Body of pancreas (tissue), 4 donors: ENCODE measurements around the gene TCHH. TPM values are rescaled to one million over a fixed set of nuclear protein-coding genes. Genes with fewer than 3 reads are reported as not detected.
A peak's percentile ranks its signal among the peaks of the same experiment; 100 is the strongest.

Experiments used
- ATAC-seq: fragments of 150-250 bp; one replicate; pipeline ENCODE4 v1.9.1; 2016
- DNase-seq, 4 donors: peaks; one replicate each; pipeline ENCODE4 v3.0.0-alpha.2; 2019
- H3K27ac ChIP-seq, 4 donors: fragments of 200-600 bp; sonication (generic); 1 replicate in 3 of 4; 2 replicates in 1 of 4; pipeline versions ENCODE4 v1.5.1 to v1.6.1; 2016 to 2019; ENCODE audit warnings: mild to moderate bottlenecking in 1 of 4, mixed read lengths in 1 of 4, moderate library complexity in 1 of 4
- H3K27me3 ChIP-seq, 2 donors: fragments of 200-600 bp; sonication (generic); one replicate each; pipeline ENCODE4 v1.6.0; 2016; ENCODE audit warnings: mild to moderate bottlenecking in 1 of 2
- H3K36me3 ChIP-seq, 2 donors: fragments of 200-600 bp; sonication (generic); replicated peaks in 1 of 2; 2 replicates each; pipeline ENCODE4 v1.5.1; 2016; ENCODE audit warnings: low read depth in 2 of 2; ENCODE audit not compliant: insufficient read depth in 1 of 2
- H3K4me1 ChIP-seq: fragments of 200-600 bp; sonication (generic); one replicate; pipeline ENCODE4 v1.6.0; 2016
- H3K4me3 ChIP-seq, 2 donors: fragments of 200-600 bp; sonication (generic); 1 replicate in 1 of 2; 2 replicates in 1 of 2; pipeline ENCODE4 v1.5.1; 2016 to 2019
- H3K9me3 ChIP-seq, 3 donors: fragments of 200-600 bp; sonication (generic); 1 replicate in 2 of 3; 2 replicates in 1 of 3; pipeline ENCODE4 v1.5.1; 2016
- POLR2A ChIP-seq, 3 donors: fragments of 450-650 bp; IDR thresholded peaks; one replicate each; pipeline ENCODE4 v1.6.1; 2016; ENCODE audit warnings: antibody characterized with exemption in 3 of 3, mild to moderate bottlenecking in 2 of 3
- WGBS, 2 donors: methylation state at CpG; one replicate each; pipeline ENCODE4 v1.1.5; 2017; 5-methylcytosine and 5-hydroxymethylcytosine counted together
- intact Hi-C: fragments of 100-400 bp; cut with DNase I; formaldehyde crosslinking; loops from one replicate; pipeline ENCODE4 v1.15.1; 2023
- total RNA-seq, 2 donors: library from RNA; depleted of rRNA; stranded (reverse); fragments of >200 nt; gene quantifications; one replicate each; pipeline ENCODE4 v1.1.0, GENCODE V29; 2016
- TF ChIP-seq, protein P1 (sequence below), 7 experiments: fragments of 450-650 bp in 4 of 7; fragments of 200-600 bp in 3 of 7; sonication (generic) in 3 of 7; IDR thresholded peaks; one replicate each; pipeline ENCODE4 v1.5.1; 2016 to 2019; ENCODE audit warnings: antibody characterized with exemption in 7 of 7

Gene TCHH
- total RNA-seq, 2 donors from 2014 or later: under 0.01 TPM; not detected in 1

DNA sequence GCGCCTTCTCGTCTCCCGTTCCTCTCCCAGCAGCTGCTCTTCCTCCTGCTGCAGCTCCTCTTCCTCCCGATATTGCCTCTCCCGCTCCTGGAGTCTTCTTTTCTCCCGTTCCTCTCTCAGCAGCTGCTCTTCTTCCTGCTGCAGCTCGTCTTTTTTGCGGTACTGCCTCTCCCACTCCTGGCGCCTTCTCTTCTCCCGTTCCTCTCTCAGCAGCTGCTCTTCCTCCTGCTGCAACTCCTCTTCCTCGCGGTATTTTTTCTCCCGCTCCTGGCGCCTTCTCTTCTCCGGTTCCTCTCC lies 5.3 kb downstream of the TCHH start:
- WGBS, 2 donors: 5 to 6% methylated on average over 15 of the region's 15 CpGs
- DNase-seq: no peak

DNA sequence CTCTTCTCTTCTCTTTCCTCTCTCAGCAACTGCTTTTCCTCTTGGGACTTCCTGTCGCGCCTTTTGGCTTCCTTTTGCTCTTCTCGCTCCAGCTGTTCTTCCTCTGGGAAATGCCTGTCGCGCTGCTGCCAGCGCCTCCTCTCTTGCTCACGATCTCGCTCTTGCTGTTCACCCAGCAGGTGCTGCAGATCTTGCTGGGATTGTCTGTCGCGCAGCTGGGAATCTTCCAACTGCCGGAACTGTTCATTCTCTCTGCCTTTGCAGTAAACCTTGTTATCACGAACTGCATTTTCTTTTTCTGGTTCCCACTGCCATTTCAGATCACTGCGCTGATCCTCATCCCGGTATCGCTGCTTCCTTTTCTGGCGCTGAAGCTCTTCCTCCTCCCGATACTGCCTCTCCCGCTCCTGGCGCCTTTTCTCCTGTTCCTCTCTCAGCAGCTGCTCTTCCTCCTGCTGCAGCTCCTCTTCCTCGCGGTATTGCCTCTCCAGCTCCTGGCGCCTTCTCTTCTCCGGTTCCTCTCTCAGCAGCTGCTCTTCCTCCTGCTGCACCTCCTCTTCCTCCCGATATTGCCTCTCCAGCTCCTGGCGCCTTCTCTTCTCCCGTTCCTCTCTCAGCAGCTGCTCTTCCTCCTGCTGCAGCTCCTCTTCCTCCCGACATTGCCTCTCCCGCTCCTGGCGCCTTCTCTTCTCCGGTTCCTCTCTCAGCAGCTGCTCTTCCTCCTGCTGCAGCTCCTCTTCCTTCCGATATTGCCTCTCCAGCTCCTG lies 5.8 kb downstream of the TCHH start:
- no peaks in the 10 kb centered on the region for H3K36me3 ChIP-seq
- H3K27ac ChIP-seq: no peak overlapping the region
- intact Hi-C loops: no loop called here
- WGBS, 2 donors: 5 to 10% methylated on average over 31 of the region's 31 CpGs
- ATAC-seq: no peak
- peaks cover 0 to 63% of the 10 kb centered on the region in 2 donors for H3K27me3 ChIP-seq
- peaks cover 0 to 16% (median 0%) of the 10 kb centered on the region in 3 donors for H3K9me3 ChIP-seq
- H3K4me3 ChIP-seq: no peak overlapping the region
- DNase-seq: no peak
- TF ChIP-seq POLR2A (IDR thresholded peaks at IDR 0.05): no peak
- TF ChIP-seq, protein P1, sequence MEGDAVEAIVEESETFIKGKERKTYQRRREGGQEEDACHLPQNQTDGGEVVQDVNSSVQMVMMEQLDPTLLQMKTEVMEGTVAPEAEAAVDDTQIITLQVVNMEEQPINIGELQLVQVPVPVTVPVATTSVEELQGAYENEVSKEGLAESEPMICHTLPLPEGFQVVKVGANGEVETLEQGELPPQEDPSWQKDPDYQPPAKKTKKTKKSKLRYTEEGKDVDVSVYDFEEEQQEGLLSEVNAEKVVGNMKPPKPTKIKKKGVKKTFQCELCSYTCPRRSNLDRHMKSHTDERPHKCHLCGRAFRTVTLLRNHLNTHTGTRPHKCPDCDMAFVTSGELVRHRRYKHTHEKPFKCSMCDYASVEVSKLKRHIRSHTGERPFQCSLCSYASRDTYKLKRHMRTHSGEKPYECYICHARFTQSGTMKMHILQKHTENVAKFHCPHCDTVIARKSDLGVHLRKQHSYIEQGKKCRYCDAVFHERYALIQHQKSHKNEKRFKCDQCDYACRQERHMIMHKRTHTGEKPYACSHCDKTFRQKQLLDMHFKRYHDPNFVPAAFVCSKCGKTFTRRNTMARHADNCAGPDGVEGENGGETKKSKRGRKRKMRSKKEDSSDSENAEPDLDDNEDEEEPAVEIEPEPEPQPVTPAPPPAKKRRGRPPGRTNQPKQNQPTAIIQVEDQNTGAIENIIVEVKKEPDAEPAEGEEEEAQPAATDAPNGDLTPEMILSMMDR (IDR thresholded peaks at IDR 0.05): no peak
- H3K4me1 ChIP-seq: peaks cover 54% of the 10 kb centered on the region

More for the DNA sequence above, 5.3 kb downstream of the TCHH start:
- intact Hi-C loops: no loop called here
- Histone ChIP-seq H3K36me3 (no peaks in the 10 kb centered on the region), H3K9me3 (peaks cover 0 to 16% (median 0%) of the 10 kb centered on the region in 3 donors), H3K4me3 (peak overlapping the region in 1 of 2 donors; percentile 1), H3K27me3 (peaks cover 0 to 66% of the 10 kb centered on the region in 2 donors), H3K4me1 (peaks cover 54% of the 10 kb centered on the region), H3K27ac (no peak overlapping the region)
- TF ChIP-seq, protein P1 (IDR thresholded peaks at IDR 0.05): no peak
- TF ChIP-seq POLR2A (IDR thresholded peaks at IDR 0.05): no peak
- no peak for ATAC-seq

DNA sequence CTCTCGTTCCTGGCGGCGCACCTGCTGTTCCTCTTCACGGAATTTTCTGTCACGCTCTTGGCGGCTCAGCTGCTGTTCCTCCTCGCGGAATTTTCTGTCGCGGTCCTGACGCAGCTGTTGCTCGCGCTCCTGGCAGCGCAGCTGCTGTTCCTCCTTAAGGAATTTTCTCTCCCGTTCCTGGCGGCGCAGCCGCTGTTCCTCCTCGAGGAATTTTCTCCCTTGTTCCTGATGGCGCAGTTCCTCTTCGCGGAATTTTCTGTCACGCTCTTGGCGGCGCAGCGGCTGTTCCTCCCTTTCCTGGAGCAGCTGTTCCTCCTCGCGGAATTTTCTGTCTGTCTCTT lies 6.4 kb downstream of the TCHH start:
- no peak for ATAC-seq
- peak in 1 of 4 donors; percentile 10 for DNase-seq
- peaks cover 0 to 57% of the 10 kb centered on the region in 2 donors for H3K27me3 ChIP-seq

DNA sequence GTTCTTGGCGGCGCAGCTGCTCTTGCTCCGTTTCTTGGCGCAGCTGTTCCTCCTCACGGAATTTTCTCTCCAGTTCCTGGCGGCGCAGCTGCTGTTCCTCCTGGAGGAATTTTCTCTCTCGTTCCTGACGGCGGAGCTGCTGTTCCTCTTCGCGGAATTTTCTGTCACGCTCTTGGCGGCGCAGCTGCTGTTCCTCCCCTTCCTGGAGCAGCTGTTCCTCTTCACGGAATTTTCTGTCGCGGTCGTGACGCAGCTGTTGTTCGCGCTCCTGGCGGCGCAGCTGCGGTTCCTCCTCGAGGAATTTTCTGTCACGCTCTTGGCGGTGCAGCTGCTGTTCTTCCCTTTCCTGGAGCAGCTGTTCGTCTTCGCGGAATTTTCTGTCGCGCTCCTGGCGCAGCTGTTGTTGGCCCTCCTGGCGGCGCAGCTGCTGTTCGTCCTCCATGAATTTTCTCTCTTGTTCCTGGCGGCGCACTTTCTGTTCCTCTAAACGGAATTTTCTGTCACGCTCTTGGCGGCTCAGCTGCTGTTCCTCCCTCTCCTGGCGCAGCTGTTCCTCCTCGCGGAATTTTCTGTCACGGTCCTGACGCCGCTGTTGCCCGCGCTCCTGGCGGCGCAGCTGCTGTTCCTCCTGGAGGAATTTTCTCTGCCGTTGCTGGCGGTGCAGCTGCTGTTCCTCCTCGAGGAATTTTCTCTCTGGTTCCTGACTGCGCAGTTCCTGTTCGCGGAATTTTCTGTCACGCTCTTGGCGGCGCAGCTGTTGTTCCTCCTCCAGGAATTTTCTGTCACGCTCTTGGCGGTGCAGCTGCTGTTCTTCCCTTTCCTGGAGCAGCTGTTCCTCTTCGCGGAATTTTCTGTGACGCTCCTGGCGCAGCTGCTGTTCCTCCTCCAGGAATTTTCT lies 7.0 kb downstream of the TCHH start:
- Histone ChIP-seq H3K27ac (no peak overlapping the region), H3K4me3 (no peak overlapping the region)

More for the DNA sequence above, 6.4 kb downstream of the TCHH start:
- H3K4me1 ChIP-seq: peaks cover 54% of the 10 kb centered on the region
- H3K27ac ChIP-seq: no peak overlapping the region
- H3K4me3 ChIP-seq: no peak overlapping the region
- intact Hi-C loops: no loop called here
- WGBS, 2 donors: 12 to 19% methylated on average over 28 of the region's 28 CpGs
- TF ChIP-seq, protein P1 (IDR thresholded peaks at IDR 0.05): no peak
- TF ChIP-seq POLR2A (IDR thresholded peaks at IDR 0.05): no peak
- H3K36me3 ChIP-seq: no peaks in the 10 kb centered on the region
- peaks cover 0 to 16% (median 0%) of the 10 kb centered on the region in 3 donors for H3K9me3 ChIP-seq

More for the DNA sequence above, 7.0 kb downstream of the TCHH start:
- Histone ChIP-seq H3K27me3 (peaks cover 0 to 54% of the 10 kb centered on the region in 2 donors), H3K9me3 (peaks cover 0 to 16% (median 0%) of the 10 kb centered on the region in 3 donors), H3K4me1 (peaks cover 54% of the 10 kb centered on the region), H3K36me3 (no peaks in the 10 kb centered on the region)
- DNase-seq (peak; percentile 9 to 19 (median 15)), ATAC-seq (no peak)
- intact Hi-C loops: no loop called here
- TF ChIP-seq, protein P1 (IDR thresholded peaks at IDR 0.05): no peak
- TF ChIP-seq POLR2A (IDR thresholded peaks at IDR 0.05): no peak
- 9 to 16% methylated on average over 67 of the region's 67 CpGs for WGBS, 2 donors
